Measurements from ENCODE around the gene SHH.

DNA sequence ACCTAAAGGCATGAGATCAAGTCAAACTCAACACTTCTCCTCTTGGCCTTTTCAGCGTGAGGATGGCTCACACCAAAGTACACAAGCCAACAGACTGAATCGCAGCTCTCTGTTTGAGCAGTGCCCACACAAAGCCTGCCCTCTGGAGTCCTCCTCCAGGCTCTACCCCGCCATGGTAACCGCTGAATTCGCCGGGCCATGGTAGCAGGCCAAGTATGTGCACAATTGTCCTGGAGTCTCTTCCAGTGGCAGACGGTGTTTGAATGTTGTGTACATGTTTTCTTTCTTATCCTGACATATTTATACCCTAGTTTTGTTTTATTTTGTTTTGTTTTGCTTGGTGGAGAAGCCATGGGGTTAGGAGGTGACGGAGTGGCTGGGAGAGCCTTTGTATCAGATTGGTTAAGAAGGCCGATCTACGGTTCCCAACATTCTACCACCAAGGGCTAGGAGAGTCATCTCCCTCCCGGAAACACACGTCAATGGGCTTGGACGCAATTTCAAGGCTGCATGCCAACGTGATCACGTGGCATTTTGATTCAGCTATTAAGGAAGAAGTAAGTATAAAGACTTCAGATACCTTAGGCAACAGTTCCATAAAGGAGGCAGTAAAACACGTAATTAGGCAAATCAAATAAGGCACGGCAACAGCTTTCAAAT is 12.1 kb upstream of the SHH start:
- TF ChIP-seq, protein P1, sequence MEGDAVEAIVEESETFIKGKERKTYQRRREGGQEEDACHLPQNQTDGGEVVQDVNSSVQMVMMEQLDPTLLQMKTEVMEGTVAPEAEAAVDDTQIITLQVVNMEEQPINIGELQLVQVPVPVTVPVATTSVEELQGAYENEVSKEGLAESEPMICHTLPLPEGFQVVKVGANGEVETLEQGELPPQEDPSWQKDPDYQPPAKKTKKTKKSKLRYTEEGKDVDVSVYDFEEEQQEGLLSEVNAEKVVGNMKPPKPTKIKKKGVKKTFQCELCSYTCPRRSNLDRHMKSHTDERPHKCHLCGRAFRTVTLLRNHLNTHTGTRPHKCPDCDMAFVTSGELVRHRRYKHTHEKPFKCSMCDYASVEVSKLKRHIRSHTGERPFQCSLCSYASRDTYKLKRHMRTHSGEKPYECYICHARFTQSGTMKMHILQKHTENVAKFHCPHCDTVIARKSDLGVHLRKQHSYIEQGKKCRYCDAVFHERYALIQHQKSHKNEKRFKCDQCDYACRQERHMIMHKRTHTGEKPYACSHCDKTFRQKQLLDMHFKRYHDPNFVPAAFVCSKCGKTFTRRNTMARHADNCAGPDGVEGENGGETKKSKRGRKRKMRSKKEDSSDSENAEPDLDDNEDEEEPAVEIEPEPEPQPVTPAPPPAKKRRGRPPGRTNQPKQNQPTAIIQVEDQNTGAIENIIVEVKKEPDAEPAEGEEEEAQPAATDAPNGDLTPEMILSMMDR (IDR thresholded peaks at IDR 0.05; ENCODE audit: low read depth, low read length, poor library complexity, severe bottlenecking): no peak
- TF ChIP-seq EZH2phosphoT487 (IDR thresholded peaks at IDR 0.05; ENCODE audit: borderline replicate concordance, low read length): no peak
